Measurements from ENCODE around the gene ZNF248.

DNA sequence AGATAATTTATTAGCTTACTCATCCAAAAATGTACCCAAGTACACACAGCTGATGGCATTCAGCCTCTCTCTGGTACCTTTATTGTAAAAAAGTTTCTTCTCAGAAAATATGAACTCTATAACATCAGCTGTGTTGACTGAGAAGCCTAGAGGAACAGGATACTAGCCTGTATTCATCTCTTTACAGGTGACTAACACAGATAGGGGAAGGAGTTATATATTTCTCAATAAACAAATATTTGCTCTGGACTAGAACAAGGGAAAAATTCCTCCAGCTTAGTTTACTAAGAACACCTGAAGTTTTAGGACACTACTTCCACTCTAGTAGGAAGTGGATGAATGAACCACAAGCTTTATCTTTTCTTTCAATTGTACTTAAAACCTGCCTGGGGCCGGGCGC lies 67.8 kb downstream of the ZNF248 start:
- TF ChIP-seq, protein P1, sequence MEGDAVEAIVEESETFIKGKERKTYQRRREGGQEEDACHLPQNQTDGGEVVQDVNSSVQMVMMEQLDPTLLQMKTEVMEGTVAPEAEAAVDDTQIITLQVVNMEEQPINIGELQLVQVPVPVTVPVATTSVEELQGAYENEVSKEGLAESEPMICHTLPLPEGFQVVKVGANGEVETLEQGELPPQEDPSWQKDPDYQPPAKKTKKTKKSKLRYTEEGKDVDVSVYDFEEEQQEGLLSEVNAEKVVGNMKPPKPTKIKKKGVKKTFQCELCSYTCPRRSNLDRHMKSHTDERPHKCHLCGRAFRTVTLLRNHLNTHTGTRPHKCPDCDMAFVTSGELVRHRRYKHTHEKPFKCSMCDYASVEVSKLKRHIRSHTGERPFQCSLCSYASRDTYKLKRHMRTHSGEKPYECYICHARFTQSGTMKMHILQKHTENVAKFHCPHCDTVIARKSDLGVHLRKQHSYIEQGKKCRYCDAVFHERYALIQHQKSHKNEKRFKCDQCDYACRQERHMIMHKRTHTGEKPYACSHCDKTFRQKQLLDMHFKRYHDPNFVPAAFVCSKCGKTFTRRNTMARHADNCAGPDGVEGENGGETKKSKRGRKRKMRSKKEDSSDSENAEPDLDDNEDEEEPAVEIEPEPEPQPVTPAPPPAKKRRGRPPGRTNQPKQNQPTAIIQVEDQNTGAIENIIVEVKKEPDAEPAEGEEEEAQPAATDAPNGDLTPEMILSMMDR (IDR thresholded peaks at IDR 0.05) = no peak
- TF ChIP-seq POLR2A (IDR thresholded peaks at IDR 0.05) = no peak

Data from esophagus squamous epithelium (tissue), 4 donors.